Liver (tissue), 9 donors: ENCODE measurements around the gene WRNIP1. TPM values are rescaled to one million over a fixed set of nuclear protein-coding genes. Genes with fewer than 3 reads are reported as not detected.

Experiments
- DNase-seq: peaks from one replicate; pipeline ENCODE4 v3.0.0-alpha.2; 2017; ENCODE audit warnings: low spot score
- H3K27ac ChIP-seq, 2 donors: one replicate each; pipeline ENCODE4 v1.7.0; 2013; ENCODE audit warnings: inconsistent platforms in 2 of 2, low read length in 2 of 2, control low read depth in 1 of 2, low read depth in 1 of 2, mild to moderate bottlenecking in 1 of 2
- H3K27me3 ChIP-seq, 4 donors: one replicate each; pipeline versions ENCODE4 v1.6.1 to v1.7.0; 2013; ENCODE audit warnings: low read length in 3 of 4, inconsistent platforms in 1 of 4, mild to moderate bottlenecking in 1 of 4, moderate library complexity in 1 of 4; ENCODE audit not compliant: control insufficient read depth in 4 of 4, insufficient read depth in 4 of 4
- H3K36me3 ChIP-seq, 4 donors: one replicate each; pipeline versions ENCODE4 v1.6.1 to v1.7.0; 2013; ENCODE audit warnings: low read length in 3 of 4, mild to moderate bottlenecking in 3 of 4, low read depth in 1 of 4, moderate library complexity in 1 of 4; ENCODE audit not compliant: control insufficient read depth in 4 of 4, insufficient read depth in 3 of 4
- H3K4me1 ChIP-seq, 4 donors: one replicate each; pipeline versions ENCODE4 v1.6.1 to v1.7.0; 2013; ENCODE audit warnings: low read length in 3 of 4, mild to moderate bottlenecking in 3 of 4, moderate library complexity in 1 of 4; ENCODE audit not compliant: control insufficient read depth in 4 of 4, insufficient read depth in 4 of 4
- H3K4me3 ChIP-seq, 3 donors: one replicate each; pipeline versions ENCODE4 v1.6.1 to v1.7.0; 2013; ENCODE audit warnings: low read length in 3 of 3, control low read depth in 1 of 3, low read depth in 1 of 3, mild to moderate bottlenecking in 1 of 3
- H3K9ac ChIP-seq, 2 donors: one replicate each; pipeline ENCODE4 v1.7.0; 2013; ENCODE audit warnings: low read length in 2 of 2, mild to moderate bottlenecking in 2 of 2, moderate library complexity in 2 of 2, control low read depth in 1 of 2, low read depth in 1 of 2
- H3K9me3 ChIP-seq, 4 donors: one replicate each; pipeline versions ENCODE4 v1.6.1 to v1.7.0; 2013; ENCODE audit warnings: low read length in 3 of 4; ENCODE audit not compliant: control insufficient read depth in 4 of 4
- ATF3 ChIP-seq: IDR thresholded peaks from 2 replicates; pipeline ENCODE4 v1.6.1; 2016; ENCODE audit warnings: antibody characterized with exemption
- EGR1 ChIP-seq, 2 donors: IDR thresholded peaks; 2 replicates each; pipeline ENCODE4 v1.6.1; 2016 to 2018; ENCODE audit warnings: antibody characterized with exemption in 2 of 2, low read depth in 2 of 2
- FOXA1 ChIP-seq: IDR thresholded peaks from 2 replicates; pipeline ENCODE4 v1.6.1; 2016; ENCODE audit warnings: antibody characterized with exemption
- FOXA2 ChIP-seq: IDR thresholded peaks from 2 replicates; pipeline ENCODE4 v1.6.1; 2016; ENCODE audit warnings: antibody characterized with exemption
- GABPA ChIP-seq, 2 donors: IDR thresholded peaks in 1 of 2; conservative IDR thresholded peaks in 1 of 2; 2 replicates each; pipeline ENCODE4 v1.6.1; 2016; ENCODE audit warnings: antibody characterized with exemption in 2 of 2, mild to moderate bottlenecking in 1 of 2, moderate library complexity in 1 of 2
- HNF4A ChIP-seq, 2 donors: conservative IDR thresholded peaks; 2 replicates each; pipeline ENCODE4 v1.6.1; 2016; ENCODE audit warnings: antibody characterized with exemption in 2 of 2, mild to moderate bottlenecking in 2 of 2
- HNF4G ChIP-seq: IDR thresholded peaks from 2 replicates; pipeline ENCODE4 v1.6.1; 2016; ENCODE audit warnings: antibody characterized with exemption
- JUND ChIP-seq, 2 donors: IDR thresholded peaks; 2 replicates each; pipeline ENCODE4 v1.6.1; 2016; ENCODE audit warnings: antibody characterized with exemption in 2 of 2
- MAX ChIP-seq: IDR thresholded peaks from 2 replicates; pipeline ENCODE4 v1.6.1; 2016; ENCODE audit warnings: antibody characterized with exemption
- NR2F2 ChIP-seq: IDR thresholded peaks from 2 replicates; pipeline ENCODE4 v1.6.1; 2016; ENCODE audit warnings: antibody characterized with exemption
- RAD21 ChIP-seq, 2 donors: IDR thresholded peaks; 2 replicates each; pipeline ENCODE4 v1.6.1; 2016; ENCODE audit warnings: antibody characterized with exemption in 2 of 2, mild to moderate bottlenecking in 2 of 2
- RXRA ChIP-seq, 2 donors: IDR thresholded peaks; 2 replicates each; pipeline ENCODE4 v1.6.1; 2017 to 2018; ENCODE audit warnings: antibody characterized with exemption in 2 of 2, mild to moderate bottlenecking in 1 of 2
- SP1 ChIP-seq: IDR thresholded peaks from 2 replicates; pipeline ENCODE4 v1.6.1; 2018; ENCODE audit warnings: antibody characterized with exemption, mild to moderate bottlenecking
- TAF1 ChIP-seq: conservative IDR thresholded peaks from 2 replicates; pipeline ENCODE4 v1.6.1; 2016; ENCODE audit warnings: antibody characterized with exemption, mild to moderate bottlenecking
- YY1 ChIP-seq: IDR thresholded peaks from 2 replicates; pipeline ENCODE4 v1.6.1; 2016; ENCODE audit warnings: antibody characterized with exemption, mild to moderate bottlenecking
- ZBTB33 ChIP-seq: IDR thresholded peaks from 2 replicates; pipeline ENCODE4 v1.6.1; 2016; ENCODE audit warnings: antibody characterized with exemption
- WGBS: extraction: QIAGEN DNeasy Blood & Tissue Kit; methylation state at CpG from one replicate; pipeline ENCODE4 v1.1.7; 2013; 5-methylcytosine and 5-hydroxymethylcytosine counted together
- polyA plus RNA-seq, 2 donors: library from polyadenylated mRNA; stranded (reverse) in 1 of 2; unstranded in 1 of 2; fragments of 200-250 nt in 1 of 2; fragments of >200 nt in 1 of 2; fragmentation: Nextera tagmentation in 1 of 2; extraction: Ambion mirVana in 1 of 2; gene quantifications; one replicate each; pipeline versions ENCODE4 v1.2.1 to v1.2.3, GENCODE V29; 2013 to 2015
- total RNA-seq, 2 donors: library from RNA; depleted of rRNA; stranded (reverse); fragments of >200 nt; gene quantifications; one replicate each; pipeline ENCODE4 v1.2.3, GENCODE V29; 2014
- TF ChIP-seq, protein P1 (sequence below): fragments of 150-350 bp; IDR thresholded peaks from 2 replicates; pipeline ENCODE4 v1.5.1; 2017; ENCODE audit warnings: improper control_type of control experiment, low read depth, low read length; ENCODE audit not compliant: missing input control
- TF ChIP-seq, protein P2 (sequence below): IDR thresholded peaks from 2 replicates; pipeline ENCODE4 v1.6.1; 2016; ENCODE audit warnings: antibody characterized with exemption, mild to moderate bottlenecking
- donor health status: healthy.
- donor health status: healthy.
- donor health status: healthy.
- donor health status: healthy.
- donor health status: healthy.

Gene WRNIP1
- total and polyA plus RNA-seq, 4 donors: 10.0 to 32.7 (median 23.9) TPM

- Histone ChIP-seq H3K4me3 (no peak overlapping the region), H3K9ac (no peak overlapping the region), H3K27me3 (no peaks in the 10 kb centered on the region), H3K36me3 (peaks cover 0 to 2% (median 0%) of the 10 kb centered on the region in 4 donors), H3K4me1 (no peaks in the 10 kb centered on the region), H3K9me3 (no peaks in the 10 kb centered on the region), H3K27ac (no peak overlapping the region)
- no peak for DNase-seq
- TF ChIP-seq HNF4G: no peak
- TF ChIP-seq TAF1: no peak
- no peak for TF ChIP-seq NR2F2
- no peak for TF ChIP-seq SP1
- TF ChIP-seq ZBTB33: no peak
- TF ChIP-seq, protein P1, sequence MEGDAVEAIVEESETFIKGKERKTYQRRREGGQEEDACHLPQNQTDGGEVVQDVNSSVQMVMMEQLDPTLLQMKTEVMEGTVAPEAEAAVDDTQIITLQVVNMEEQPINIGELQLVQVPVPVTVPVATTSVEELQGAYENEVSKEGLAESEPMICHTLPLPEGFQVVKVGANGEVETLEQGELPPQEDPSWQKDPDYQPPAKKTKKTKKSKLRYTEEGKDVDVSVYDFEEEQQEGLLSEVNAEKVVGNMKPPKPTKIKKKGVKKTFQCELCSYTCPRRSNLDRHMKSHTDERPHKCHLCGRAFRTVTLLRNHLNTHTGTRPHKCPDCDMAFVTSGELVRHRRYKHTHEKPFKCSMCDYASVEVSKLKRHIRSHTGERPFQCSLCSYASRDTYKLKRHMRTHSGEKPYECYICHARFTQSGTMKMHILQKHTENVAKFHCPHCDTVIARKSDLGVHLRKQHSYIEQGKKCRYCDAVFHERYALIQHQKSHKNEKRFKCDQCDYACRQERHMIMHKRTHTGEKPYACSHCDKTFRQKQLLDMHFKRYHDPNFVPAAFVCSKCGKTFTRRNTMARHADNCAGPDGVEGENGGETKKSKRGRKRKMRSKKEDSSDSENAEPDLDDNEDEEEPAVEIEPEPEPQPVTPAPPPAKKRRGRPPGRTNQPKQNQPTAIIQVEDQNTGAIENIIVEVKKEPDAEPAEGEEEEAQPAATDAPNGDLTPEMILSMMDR: no peak
- TF ChIP-seq FOXA2: no peak
- no peak for TF ChIP-seq EGR1 (IDR thresholded peaks at IDR 0.05; ENCODE audit: low read depth in 2 of 2)
- TF ChIP-seq RXRA (IDR thresholded peaks at IDR 0.05): no peak
- TF ChIP-seq, protein P2, sequence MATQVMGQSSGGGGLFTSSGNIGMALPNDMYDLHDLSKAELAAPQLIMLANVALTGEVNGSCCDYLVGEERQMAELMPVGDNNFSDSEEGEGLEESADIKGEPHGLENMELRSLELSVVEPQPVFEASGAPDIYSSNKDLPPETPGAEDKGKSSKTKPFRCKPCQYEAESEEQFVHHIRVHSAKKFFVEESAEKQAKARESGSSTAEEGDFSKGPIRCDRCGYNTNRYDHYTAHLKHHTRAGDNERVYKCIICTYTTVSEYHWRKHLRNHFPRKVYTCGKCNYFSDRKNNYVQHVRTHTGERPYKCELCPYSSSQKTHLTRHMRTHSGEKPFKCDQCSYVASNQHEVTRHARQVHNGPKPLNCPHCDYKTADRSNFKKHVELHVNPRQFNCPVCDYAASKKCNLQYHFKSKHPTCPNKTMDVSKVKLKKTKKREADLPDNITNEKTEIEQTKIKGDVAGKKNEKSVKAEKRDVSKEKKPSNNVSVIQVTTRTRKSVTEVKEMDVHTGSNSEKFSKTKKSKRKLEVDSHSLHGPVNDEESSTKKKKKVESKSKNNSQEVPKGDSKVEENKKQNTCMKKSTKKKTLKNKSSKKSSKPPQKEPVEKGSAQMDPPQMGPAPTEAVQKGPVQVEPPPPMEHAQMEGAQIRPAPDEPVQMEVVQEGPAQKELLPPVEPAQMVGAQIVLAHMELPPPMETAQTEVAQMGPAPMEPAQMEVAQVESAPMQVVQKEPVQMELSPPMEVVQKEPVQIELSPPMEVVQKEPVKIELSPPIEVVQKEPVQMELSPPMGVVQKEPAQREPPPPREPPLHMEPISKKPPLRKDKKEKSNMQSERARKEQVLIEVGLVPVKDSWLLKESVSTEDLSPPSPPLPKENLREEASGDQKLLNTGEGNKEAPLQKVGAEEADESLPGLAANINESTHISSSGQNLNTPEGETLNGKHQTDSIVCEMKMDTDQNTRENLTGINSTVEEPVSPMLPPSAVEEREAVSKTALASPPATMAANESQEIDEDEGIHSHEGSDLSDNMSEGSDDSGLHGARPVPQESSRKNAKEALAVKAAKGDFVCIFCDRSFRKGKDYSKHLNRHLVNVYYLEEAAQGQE: no peak
- no peak for TF ChIP-seq RAD21 (IDR thresholded peaks at IDR 0.05)
- TF ChIP-seq YY1: no peak
- no peak for TF ChIP-seq GABPA (IDR thresholded peaks at IDR 0.05 in 1 of 2, conservative IDR thresholded peaks at IDR 0.05 in 1 of 2)
- TF ChIP-seq HNF4A (conservative IDR thresholded peaks at IDR 0.05): no peak
- TF ChIP-seq FOXA1: no peak
- TF ChIP-seq ATF3: no peak
- TF ChIP-seq MAX: no peak
- no peak for TF ChIP-seq JUND (IDR thresholded peaks at IDR 0.05)
- 62% methylated on average over 3 of the region's 3 CpGs for WGBS
Observed at GRCh38 chr6:2797564-2798031, 32.4 kb downstream of the WRNIP1 start.
